ENCODE measurements around the gene DLGAP3.

DLGAP3 gene

DNA sequence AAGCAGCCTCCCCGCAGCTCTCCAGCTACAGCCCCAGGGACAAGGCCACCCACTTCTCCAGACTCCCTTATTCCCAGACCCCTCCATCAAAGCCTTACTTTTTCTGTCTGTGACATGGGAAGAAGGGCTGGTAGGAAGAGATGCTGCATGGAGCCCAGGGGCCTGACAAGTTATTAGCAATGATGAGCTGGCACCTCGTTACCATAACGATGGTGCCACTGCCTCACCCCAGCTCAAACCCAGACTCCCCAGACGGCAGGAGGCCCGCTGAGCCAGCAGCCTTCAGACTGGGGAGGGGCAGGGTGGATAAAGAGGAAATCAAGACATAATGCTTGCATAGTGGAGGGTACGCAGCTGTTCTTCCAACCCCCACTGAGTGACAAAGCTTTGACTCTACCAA, 3.3 kb downstream of the DLGAP3 start:
- ChIA-PET CTCF (no interaction called here), POLR2A (interaction anchor here (0.6 to 1.7 kb wide), 2 partner anchors 25 to 66 kb away, joined by 3 to 5 read pairs; no protein-coding TSS in a partner anchor)
- DNase-seq (ENCODE audit: extremely low spot score): no peak
- TF ChIP-seq ZNF384 (IDR thresholded peaks at IDR 0.05) (no peak), NFRKB (IDR thresholded peaks at IDR 0.05) (no peak), PKNOX1 (IDR thresholded peaks at IDR 0.05) (no peak), HDGF (IDR thresholded peaks at IDR 0.05; ENCODE audit: borderline replicate concordance) (no peak), ARNT (IDR thresholded peaks at IDR 0.05) (no peak), CTBP1 (IDR thresholded peaks at IDR 0.05; ENCODE audit: borderline replicate concordance) (no peak), TARDBP (IDR thresholded peaks at IDR 0.05) (no peak)

- POLR2A ChIA-PET: interaction anchor here (0.6 to 1.7 kb wide), 3 partner anchors 25 to 66 kb away, joined by 3 to 5 read pairs (median 3); no protein-coding TSS in a partner anchor
- no peak for TF ChIP-seq PKNOX1 (IDR thresholded peaks at IDR 0.05)
- no peak for TF ChIP-seq FOXK2 (IDR thresholded peaks at IDR 0.05)
- no peak for TF ChIP-seq HDGF (IDR thresholded peaks at IDR 0.05; ENCODE audit: borderline replicate concordance)
- TF ChIP-seq SUZ12 (IDR thresholded peaks at IDR 0.05): no peak
- no peak for TF ChIP-seq TARDBP (IDR thresholded peaks at IDR 0.05)
- TF ChIP-seq LEF1 (IDR thresholded peaks at IDR 0.05; ENCODE audit: borderline replicate concordance): no peak
- no peak for TF ChIP-seq ZNF384 (IDR thresholded peaks at IDR 0.05)
- TF ChIP-seq NFRKB (IDR thresholded peaks at IDR 0.05): no peak
- no peak for TF ChIP-seq ELF4 (IDR thresholded peaks at IDR 0.05)
- no peak for TF ChIP-seq FOXM1 (IDR thresholded peaks at IDR 0.05; ENCODE audit: borderline replicate concordance)
- TF ChIP-seq FOXA1 (IDR thresholded peaks at IDR 0.05): no peak
- CTCF ChIA-PET: no interaction called here
Observed at GRCh38 chr1:34925730-34926129, 3.7 kb downstream of the DLGAP3 start.

DNA sequence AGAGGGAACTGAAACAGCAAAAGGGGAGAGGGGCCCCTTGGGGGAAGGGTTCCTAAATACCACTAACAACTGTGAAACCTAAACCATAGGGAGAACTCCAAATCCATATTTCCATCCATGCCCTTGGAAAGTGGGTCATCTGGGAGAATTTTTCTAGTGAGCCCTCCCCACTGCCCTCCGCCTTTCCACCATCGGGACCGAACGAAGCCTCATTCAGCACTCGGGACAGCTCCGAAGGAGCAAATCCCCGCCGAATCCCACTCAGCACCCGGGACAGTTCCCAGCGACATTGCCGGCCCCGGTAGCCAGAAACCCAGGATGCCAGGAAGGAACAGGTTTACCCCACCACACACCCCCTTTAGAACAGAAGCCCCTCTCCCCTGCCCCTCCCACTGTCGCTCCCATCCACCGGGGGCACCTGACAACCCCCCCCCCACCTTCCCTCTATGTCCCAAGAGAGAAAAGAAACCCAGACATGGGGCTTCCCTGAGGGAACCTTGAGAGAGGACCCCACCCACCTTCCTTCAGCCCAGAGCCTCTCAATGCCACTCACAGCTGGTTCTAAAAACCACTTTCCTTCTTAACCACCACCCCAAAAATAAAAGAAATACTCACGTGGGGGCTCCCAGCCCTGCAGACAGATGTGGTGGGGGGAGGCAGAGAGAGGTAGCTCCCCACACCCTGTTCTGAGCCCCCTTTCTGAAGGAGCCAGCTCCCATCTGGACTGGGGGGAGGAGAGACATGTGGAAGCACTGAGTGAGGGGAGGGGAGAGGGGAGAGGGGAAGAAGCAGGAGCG, 4.5 kb downstream of the DLGAP3 start:
- no peak for TF ChIP-seq SP1 (IDR thresholded peaks at IDR 0.05)
- TF ChIP-seq ZNF384 (IDR thresholded peaks at IDR 0.05): no peak
- TF ChIP-seq PKNOX1 (IDR thresholded peaks at IDR 0.05): no peak
- ChIA-PET POLR2A (interaction anchor here (0.8 to 1.2 kb wide), 2 partner anchors 60 to 65 kb away, joined by 3 read pairs; partner anchors contain the start of gene TMEM35B), CTCF (no interaction called here)
- DNase-seq (ENCODE audit: extremely low spot score): peak; percentile 87

More at GRCh38 chr1:34925730-34926129, 3.7 kb downstream of the DLGAP3 start:
- DNase-seq (ENCODE audit: extremely low spot score): no peak

DNA sequence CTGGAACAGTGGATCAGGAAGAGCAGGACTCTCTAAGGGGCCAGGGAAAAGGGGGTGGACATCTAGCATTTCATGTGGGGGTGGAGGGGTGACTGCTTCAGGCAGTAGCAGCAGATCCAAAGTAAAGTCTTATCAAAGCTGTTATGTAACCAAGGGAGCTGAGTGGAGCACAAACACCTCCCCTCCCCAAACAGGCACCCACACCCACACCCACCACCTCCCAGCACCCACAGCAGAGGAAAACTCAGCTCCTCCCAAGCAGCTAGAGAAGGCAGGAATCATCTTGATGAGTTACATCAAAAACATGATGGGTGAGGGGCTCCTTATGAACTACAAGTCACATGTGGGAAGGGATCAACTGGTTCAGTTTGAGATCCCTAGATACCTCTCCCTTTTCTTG, 6.0 kb downstream of the DLGAP3 start:
- CTCF ChIA-PET: no interaction called here
- DNase-seq (ENCODE audit: extremely low spot score): no peak
- no peak for TF ChIP-seq ELF4 (IDR thresholded peaks at IDR 0.05)
- TF ChIP-seq PKNOX1 (IDR thresholded peaks at IDR 0.05): no peak
- TF ChIP-seq ARNT (IDR thresholded peaks at IDR 0.05): no peak
- TF ChIP-seq CTBP1 (IDR thresholded peaks at IDR 0.05; ENCODE audit: borderline replicate concordance): no peak
- no peak for TF ChIP-seq SP1 (IDR thresholded peaks at IDR 0.05)
- TF ChIP-seq SUZ12 (IDR thresholded peaks at IDR 0.05): no peak
- no peak for TF ChIP-seq BHLHE40 (IDR thresholded peaks at IDR 0.05; ENCODE audit: borderline replicate concordance)
- no peak for TF ChIP-seq NFRKB (IDR thresholded peaks at IDR 0.05)
- POLR2A ChIA-PET: interaction anchor here (1.0 kb wide), 1 partner anchor 64 kb away, joined by 3 read pairs; the partner anchor contains the start of gene SMIM12

DNA sequence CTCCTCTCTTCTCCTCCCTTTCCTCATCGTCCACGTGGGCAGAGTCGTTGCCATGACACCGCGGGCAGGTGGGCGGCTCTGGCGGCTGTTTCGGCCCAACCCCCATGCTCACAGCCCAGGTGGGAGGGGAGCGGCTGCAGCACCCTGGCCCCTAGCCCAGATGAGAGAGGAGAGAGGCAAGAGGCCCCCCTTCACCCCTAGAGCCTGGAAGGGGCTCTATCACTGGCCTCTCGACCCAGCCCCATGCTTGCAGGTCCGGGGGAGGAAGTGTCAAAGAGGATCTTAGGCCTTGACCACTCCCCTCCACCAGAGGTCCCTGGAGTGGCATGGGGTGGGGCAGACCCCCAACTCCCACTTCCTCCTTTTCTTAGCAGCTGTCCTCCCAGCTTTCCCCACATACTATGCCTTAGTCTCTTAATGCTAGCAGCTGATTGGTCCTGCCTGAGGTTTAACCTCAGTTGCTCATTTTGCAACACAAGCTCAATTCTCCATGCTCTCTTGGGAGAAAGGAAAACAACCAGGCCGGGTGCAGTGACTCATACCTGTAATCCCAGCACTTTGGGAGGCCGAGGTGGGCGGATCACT, 10.4 kb downstream of the DLGAP3 start:
- DNase-seq (ENCODE audit: extremely low spot score): no peak
- TF ChIP-seq ELF4 (IDR thresholded peaks at IDR 0.05) (no peak), SP1 (IDR thresholded peaks at IDR 0.05) (no peak), LEF1 (IDR thresholded peaks at IDR 0.05; ENCODE audit: borderline replicate concordance) (no peak), TARDBP (IDR thresholded peaks at IDR 0.05) (no peak), HDGF (IDR thresholded peaks at IDR 0.05; ENCODE audit: borderline replicate concordance) (no peak), FOXA1 (IDR thresholded peaks at IDR 0.05) (no peak), FOXM1 (IDR thresholded peaks at IDR 0.05; ENCODE audit: borderline replicate concordance) (no peak), L3MBTL2 (conservative IDR thresholded peaks at IDR 0.05) (no peak), CTBP1 (IDR thresholded peaks at IDR 0.05; ENCODE audit: borderline replicate concordance) (no peak), FOXK2 (IDR thresholded peaks at IDR 0.05) (no peak), SUZ12 (IDR thresholded peaks at IDR 0.05) (no peak), PKNOX1 (IDR thresholded peaks at IDR 0.05) (no peak), ARNT (IDR thresholded peaks at IDR 0.05) (no peak), BHLHE40 (IDR thresholded peaks at IDR 0.05; ENCODE audit: borderline replicate concordance) (no peak)
- CTCF ChIA-PET: no interaction called here
- POLR2A ChIA-PET: no interaction called here

Measured in HEK293T (cell line).